Renal pelvis (tissue), 4 donors: ENCODE results near the gene GPD1. TPM values are rescaled to one million over a fixed set of nuclear protein-coding genes. Genes with fewer than 3 reads are reported as not detected.
A peak's percentile ranks its signal among the peaks of the same experiment; 100 is the strongest.

ENCODE experiments used
- DNase-seq: peaks from one replicate; pipeline ENCODE4 v3.0.0-alpha.2; 2013
- polyA plus RNA-seq, 3 donors: library from polyadenylated mRNA; unstranded; fragments of 120-200 nt; gene quantifications; one replicate each; pipeline ENCODE4 v1.2.1, GENCODE V29; 2013; ENCODE audit not compliant: insufficient read length in 3 of 3

GPD1 gene
- polyA plus RNA-seq, 3 donors, result 70.6 to 80.1 (median 72.5) TPM

DNA sequence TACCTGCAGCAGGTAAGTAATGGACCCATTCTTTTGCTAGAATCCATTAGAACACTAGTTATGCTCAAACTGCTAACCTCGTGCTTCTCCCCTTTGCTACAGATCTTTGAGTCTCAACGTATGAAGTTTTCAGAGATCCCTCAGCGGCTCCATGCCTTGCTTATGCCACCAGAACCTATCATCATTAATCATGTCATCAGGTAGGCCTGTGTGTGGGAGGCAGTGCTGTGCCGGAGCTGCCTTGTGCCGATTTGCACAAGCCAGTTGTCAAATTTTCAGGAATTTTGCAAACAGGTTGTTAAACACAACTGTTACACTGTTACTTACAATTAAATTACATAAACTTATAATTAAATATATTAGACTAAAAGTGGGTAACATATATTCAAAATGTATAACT, 13.4 kb upstream of the GPD1 start:
- DNase-seq, result no peak

DNA sequence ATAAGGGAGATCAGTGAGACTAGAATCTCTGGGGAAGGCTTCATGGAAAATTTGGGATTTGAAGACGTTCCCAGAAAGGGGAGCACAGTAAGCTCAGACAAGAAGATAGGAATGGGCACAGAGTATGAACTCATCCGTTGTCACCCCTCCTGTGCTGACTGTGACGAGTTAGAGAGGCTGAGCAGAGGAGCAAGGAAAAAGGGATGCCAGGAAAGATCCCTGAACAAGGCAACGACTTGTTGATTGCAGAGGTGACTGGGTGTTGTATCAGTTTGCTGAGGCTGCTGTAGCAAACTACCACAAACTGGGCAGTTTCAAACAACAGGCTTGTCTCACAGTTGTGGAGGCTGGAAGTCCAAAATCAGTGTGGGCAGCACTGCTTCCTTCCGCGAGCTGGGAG, 5.9 kb upstream of the GPD1 start:
- DNase-seq, result no peak

DNA sequence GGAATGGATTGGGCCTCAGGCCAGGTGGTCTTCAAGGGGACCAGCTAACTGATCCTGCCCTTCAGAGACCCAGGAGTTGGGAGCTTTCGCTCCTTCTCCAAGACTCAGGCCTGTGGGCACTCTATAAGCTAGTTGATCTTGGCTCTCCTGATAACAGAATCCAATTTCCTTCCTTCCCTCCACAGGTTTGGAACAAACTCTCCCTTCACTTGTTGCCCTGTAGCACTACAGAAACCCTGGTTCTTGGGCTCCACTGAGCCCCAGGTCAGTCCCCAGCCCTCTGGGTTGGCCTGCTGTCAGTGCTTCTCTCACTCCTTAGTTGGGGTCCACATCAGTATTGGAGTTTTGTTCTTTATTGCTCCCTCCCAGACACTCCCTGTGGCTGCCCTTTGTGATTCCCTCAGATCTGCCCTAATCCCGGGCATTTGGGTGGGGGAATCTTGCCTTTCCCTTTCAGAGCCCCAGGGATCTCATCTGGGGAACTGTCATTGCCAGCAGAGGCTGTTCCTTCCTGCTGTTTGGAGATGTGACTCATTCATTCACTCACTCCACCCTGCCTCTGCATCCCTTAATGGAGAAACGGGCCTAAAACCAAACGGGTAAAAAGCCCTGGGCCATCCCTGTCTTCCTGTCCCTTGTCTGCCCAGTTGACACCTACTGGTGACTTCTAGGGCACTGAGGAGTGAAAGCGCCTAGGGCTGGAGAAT, 4.4 kb upstream of the GPD1 start:
- DNase-seq, result no peak

DNA sequence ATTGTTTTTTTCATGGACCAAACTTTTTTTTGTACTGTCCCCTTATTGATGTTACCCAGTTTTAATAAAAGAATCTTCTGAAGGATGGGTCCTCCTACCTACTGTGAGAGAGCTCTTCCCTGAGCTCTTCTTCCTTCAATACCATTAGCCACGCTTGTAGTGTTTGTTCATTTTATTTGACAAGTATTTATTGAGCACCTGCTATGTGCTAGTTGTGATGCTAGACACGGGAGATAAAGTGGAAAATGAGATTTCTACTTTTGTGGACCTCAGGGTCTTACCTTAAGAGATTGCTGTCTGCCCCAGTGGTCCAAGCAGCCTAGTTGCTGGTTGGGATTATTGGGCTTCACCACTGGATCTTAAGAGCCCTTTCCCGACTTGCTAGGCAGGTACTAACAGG, 3.2 kb upstream of the GPD1 start:
- DNase-seq, result no peak

DNA sequence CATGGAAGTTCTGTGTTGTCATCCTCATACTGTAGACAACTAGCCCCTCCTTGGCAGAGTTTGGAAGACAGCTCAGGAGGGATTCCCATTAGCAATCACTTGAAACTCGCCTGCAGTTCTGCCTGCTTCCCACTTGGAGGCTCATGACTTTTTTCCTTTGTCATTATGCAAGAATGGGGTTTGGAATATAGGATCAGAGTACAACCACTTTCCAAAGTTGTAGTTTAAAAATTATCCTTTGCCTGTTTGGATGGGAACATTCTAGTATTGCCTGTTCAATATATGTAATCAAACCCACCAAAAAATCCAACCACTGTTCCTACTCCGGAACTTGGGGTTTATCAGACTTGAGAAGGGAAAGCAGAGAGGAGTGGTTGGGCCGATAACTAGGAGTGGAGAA, 2.1 kb upstream of the GPD1 start:
- no peak for DNase-seq

GRCh38 chr12:50102131-50102531, 1.7 kb upstream of the GPD1 start:
- DNase-seq, result no peak

- no peak for DNase-seq
These were observed 1.0 kb upstream of the GPD1 start for GRCh38 chr12:50102646-50103309.

DNA sequence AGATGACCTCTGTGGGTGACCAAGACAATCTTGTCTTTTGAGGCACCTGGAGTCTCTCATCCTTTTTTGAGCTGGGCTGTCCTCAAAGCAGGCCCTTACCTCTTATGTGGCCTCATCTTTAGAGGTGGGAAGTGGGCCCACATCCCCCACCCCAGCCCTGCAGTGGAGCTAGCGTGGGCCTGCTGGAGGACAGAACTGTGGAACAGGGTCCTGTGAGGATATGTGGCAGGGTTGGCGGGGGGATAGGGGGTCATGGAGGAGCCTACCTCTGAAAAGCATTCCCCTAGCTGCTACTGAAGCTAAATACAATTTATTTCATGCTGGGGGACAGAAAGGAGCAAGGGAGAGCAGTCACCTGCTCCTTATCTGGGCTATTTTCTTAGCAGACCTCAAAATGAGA, 457 bp upstream of the GPD1 start:
- DNase-seq, result no peak

GRCh38 chr12:50104417-50105366, 884 bp downstream of the GPD1 start:
- no peak for DNase-seq

DNA sequence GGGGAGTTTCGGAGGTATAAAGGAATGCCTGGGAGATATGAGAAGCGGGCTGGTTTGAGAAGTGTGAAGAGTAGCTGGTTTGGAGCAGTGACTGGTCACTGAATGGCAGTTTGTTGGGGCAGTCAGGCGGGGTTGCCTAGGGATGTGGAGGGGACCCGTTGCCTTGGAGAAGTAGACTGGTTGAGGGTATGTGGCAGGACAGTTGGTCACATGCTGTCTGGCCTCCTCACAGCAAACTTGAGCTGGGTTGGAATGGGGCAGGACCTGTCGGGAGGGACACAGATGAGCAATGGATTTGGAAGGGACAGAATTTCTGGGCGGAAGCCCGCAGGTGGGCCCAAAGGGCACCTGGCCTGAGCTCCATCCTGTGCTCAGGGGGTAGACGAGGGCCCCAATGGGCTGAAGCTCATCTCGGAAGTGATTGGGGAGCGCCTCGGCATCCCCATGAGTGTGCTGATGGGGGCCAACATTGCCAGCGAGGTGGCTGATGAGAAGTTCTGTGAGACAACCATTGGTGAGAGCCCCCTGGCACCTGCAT, 2.2 kb downstream of the GPD1 start:
- no peak for DNase-seq

GRCh38 chr12:50106907-50107306, 3.1 kb downstream of the GPD1 start:
- DNase-seq, result no peak

DNA sequence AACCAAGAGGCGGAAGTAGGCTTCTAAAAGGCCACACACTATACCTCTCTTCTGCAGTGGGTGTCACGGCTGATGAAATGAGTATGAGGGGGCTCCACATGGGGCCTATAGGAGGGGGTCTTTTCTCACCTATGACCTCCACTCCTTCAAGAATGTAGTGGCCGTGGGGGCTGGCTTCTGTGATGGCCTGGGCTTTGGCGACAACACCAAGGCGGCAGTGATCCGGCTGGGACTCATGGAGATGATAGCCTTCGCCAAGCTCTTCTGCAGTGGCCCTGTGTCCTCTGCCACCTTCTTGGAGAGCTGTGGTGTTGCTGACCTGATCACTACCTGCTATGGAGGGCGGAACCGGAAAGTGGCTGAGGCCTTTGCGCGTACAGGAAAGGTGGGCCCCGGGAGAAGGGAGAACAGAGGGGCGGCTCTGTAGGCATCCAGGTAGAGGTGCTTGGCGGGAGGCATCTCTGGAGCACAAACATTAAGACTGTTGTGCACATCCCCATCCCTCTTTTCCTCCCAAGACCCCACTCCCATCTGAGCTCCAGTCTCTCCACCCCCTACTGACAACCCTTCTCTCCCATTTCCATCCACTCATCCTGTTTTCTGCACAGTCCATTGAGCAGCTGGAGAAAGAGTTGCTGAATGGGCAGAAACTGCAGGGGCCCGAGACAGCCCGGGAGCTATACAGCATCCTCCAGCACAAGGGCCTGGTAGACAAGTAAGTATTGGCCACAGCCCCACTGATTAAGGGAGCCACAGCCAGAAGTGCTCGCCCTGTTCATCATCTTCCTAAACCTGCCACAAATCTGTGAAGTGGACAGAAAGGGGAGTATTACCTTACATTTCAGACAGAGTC, 3.8 kb downstream of the GPD1 start:
- no peak for DNase-seq

DNA sequence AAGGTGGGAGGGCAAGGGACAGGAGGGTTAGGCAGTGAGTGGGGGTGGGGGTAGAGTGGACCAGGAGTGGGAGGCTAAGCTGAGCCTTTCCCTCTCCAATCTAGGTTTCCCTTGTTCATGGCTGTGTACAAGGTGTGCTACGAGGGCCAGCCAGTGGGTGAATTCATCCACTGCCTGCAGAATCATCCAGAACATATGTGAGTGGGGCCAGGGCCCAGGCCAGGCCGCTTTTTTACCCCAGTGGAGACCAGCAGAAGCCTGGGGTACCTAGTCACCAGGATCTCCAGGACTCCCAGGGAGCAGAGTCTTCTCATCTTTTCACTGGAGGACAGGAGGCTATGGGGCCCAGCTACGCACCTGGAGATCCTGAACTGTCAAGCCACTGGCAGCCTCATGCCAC, 5.5 kb downstream of the GPD1 start:
- DNase-seq, result no peak

GRCh38 chr12:50110127-50110761, 6.4 kb downstream of the GPD1 start:
- no peak for DNase-seq

DNA sequence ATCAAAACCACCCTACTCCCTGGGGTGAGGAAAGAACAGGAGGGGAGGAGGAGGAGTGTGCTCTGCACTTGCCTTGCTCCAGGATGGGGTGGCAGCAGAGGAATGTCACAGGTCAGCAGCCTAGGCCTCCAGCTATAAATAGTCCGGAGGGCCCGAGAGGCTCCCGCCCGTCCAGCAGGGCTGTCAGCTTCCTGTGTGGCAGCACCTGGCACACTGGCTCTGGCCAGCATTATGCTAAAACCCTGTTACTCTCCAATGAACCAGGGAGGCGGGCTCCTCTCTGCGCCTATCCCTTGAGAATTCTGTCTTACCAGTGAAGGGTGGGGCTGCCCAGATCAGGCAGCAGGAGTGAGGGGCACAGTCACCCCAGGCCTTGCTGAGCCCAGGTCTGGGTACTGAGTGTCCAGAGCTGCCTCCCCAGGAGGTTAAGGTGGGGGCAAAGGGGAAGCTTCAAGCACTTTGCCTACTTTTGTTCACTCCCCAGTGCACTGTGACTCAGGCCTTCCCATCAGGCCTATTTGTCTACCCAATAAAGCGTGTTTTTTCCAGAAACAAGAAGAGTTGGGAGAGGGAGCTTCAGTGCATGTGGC, 7.0 kb downstream of the GPD1 start:
- peak; percentile 87 for DNase-seq

GRCh38 chr12:50111395-50111692, 7.5 kb downstream of the GPD1 start:
- no peak for DNase-seq

DNA sequence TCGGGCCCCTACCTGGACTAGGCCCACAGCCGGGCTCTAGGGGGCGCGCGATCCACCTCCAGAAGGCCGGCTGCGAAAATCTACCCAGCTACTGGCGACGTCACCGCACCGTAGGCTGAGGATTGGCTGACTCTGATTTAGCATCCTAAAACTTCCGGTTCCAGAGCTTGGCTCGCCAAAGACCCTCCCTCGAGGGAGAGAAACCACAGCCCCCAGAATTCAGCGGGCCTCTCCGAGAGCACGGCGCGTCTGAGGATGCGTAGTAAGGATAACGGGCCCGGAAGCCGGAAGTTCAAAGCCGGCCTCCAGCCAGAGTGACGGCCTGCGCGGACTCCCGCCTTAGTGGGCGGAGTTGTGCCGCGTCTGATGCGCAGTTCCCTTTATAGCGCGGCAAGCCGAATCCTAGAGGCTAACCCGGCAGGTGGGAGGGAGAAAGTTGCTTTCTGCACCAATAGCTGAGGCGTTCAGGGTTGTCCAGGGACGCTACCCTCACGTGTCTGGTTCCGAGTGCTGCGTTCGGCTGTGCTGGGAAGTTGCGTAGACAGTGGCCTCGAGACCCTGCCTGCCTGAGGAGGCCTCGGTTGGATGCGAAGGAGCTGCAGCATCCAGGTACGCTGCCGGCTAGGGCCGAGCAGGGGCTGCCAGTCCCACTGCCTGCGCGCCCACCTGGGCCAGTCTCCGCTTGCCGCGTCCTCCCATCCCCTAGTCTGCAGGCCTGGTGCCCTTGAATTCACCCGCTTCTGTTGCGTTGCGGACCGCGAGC, 8.1 kb downstream of the GPD1 start, which contains the start of gene COX14:
COX14 (plus strand) TSS at position 544 of the 763 bp plus-strand sequence. CDS start 7,808 bp downstream, outside the sequence.
- DNase-seq, result peak; percentile 99

DNA sequence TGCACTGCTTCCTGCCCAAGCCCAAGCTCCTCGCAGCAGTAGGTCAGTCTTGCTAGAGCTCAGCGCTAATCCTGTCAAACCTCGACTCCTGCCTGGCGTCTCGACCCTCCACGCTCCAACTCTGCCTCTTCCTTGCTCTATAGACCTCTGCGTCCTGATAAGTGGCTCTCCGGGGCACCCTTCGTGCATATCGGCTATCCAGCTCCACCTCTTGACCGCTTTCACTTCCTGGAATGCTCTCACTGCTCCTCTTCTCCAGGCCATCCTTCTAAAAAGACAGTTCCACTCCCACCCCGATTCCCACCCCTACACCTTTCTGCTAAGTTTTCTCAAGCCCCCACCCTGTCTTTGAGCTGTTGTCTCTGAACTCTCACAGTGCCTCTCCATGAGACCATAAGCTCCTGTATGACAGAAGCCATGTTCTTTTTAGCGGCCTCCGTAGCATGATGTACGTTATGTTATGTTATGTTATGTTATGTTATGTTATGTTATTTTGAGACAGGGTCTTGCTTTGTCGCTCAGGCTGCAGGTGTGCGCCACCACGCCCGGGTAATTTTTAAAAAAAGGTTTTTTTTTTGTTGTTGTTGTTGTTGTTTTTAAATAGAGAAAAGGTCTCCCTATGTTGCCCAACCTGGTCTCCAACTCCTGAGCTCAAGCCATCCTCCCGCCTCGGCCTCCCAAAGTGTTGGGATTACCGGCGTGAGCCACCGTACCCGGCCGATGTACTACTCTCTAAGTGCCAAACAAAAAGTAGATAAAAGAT, 8.8 kb downstream of the GPD1 start:
- DNase-seq, result peak; percentile 26

DNA sequence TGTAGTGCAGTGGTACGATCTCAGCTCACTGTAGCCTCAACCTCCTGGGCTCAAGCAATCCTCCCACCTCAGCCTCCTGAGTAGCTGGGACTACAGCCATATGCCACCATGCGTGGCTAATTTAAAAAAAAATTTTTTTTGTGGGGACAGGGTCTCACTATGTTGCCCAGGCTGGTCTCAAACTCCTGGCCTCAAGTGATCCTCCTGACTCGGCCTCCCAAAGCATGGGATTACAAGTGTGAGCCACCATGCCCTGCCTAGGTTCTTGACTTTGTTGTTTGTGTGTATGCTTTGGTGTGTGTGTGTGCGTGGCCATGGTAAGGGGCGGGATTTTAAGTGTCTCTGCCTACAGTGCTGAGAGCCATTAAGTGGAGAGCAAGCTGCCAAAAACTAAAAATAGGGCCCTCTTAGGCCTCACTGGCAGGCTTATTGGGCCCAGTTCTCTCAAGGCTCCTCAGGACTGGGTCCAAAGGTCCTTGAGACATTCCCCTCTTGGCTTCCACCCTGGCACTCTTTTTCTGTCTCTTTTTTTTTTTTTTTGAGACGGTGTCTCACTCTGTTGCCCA, 13.3 kb downstream of the GPD1 start:
- DNase-seq, result no peak
